NCI-H146 (cell line): ENCODE results near the gene GPR65.

Experiments used
- DNase-seq: peaks from one replicate; lab custom pipeline; 2025; lab: John Stamatoyannopoulos, UW

The GPR65 gene

GRCh38 chr14:88005050-88005481 is at the start of gene GPR65:
GPR65 (plus strand) TSS chr14:88005135; CDS start chr14:88010848, 5,713 bp downstream.
- no peak for DNase-seq

- DNase-seq: no peak
Measured at GRCh38 chr14:87955501-87955900, 49.4 kb upstream of the GPR65 start.

DNA sequence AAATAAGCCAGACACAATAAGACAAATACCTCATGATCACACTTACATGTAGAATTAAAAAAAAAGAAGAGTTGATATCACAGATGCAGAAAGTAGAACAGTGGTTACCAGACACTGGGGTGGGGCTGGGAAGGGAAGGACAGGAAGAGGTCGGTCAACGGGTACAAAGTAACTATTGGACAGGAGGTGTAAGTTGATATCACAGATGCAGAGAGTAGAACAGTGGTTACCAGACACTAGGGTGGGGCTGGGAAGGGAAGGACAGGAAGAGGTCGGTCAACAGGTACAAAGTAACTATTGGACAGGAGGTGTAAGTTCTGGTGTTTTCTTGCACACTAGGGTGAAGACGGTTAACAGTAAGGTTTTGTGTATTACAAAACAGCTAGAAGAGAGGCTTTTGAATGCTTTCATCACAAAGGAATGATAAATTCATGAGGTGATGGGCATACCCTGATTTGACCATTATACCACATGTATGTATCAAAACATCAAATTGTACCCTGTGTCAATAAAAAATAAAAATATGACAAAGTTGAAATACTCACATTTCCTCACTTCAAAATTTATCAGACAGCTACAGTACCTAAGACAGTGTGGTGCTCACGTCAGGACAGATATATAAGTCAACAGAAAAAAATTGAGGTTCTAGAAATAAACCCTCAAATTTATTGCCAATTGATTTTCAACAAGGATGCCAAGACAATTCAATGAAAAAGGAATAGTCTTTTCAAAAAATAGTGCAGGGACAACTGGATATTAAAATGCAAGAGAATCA is 44.7 kb upstream of the GPR65 start:
- DNase-seq: no peak

DNA sequence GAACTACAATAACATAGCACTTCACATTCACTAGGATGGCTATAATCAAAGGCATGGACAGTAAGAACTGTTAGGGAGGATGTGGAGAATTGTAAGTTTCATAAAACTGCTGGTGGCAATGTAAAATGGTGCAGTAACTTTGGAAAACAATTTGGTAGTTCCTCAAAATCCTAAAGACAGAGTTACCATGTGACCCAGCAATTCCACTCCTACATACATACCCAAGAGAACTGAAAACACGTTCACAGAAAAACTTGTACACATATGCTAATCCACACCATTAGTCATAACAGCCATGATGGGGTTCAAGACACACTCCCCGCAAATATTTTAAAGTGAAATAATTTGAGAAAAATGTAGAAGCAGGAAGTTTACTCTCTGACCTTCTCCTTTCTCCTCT is 43.7 kb upstream of the GPR65 start:
- DNase-seq: no peak

DNA sequence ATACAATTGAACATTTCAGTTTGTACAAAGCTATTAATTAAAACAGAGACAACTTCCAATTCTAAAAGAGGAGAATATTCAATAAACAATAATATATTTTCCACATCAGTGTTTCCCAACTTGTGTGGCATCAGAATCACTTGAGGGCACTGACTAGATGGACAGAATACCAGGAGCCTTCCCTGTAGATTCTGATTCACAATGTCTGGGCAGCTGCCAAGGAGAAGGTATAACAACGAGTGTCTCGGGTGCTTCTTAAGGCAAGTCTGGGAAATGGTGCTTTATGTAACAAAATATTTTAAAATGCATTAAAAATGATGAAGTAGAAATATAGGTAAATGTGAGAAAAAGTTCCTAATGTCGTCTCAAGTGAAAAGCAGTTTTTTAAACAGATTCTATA is 38.1 kb upstream of the GPR65 start:
- DNase-seq: no peak

- DNase-seq: no peak
Measured at GRCh38 chr14:87967496-87967895, 37.4 kb upstream of the GPR65 start.

DNA sequence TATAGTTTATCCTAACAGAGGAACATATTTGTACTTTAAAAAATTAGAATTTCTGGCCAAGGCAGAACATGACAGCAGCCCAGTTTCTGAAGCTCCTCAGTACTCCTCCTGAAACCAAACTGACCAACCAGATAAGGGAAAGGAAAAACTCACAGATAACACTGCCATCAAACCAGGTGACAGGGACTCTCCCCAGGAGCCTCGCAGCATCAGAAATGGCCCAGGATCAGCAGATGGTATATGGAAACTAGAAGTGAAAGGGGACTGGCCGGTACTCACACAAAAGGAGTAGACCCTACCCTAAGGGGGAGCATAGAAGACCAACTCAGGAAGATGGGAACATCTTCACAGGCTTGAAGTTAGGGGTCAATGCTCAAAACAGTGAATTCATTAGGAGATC is 33.9 kb upstream of the GPR65 start:
- DNase-seq: no peak

DNA sequence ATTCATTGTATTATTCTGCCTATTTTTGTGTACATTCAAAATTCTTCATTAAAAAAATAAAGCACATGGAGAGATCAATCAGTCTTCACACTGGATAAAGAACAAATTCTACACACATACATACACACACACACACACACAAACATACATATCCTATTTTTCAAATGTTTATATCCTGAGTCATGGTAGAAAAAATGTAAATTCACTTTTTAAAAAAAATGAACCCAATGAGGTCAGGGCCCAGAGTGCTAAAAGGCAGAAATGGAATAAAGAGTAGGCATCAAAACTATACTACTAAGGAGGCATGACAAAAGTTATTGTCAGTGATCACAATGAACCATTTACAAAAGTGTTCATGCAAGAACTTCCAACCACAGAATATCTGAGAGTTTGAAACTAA is 29.3 kb upstream of the GPR65 start:
- no peak for DNase-seq

DNA sequence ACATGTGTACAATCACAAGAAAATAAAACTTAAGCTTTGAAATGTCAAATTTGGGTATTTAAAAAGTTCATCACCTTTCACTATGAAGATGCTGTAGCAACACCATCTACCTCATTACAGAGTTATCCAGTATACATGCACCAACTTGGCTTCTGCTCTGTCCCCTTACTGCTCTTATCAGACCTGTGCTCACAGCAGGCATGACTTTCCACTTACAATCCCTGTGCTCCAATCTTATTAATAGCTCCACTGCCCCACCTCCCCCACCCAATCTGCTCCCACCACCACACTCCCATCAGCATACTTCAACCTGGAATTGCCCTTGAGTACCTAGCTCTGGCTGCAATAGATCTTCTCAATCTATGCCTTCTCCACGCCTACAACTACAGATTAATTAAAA is 25.2 kb upstream of the GPR65 start:
- DNase-seq: no peak

DNA sequence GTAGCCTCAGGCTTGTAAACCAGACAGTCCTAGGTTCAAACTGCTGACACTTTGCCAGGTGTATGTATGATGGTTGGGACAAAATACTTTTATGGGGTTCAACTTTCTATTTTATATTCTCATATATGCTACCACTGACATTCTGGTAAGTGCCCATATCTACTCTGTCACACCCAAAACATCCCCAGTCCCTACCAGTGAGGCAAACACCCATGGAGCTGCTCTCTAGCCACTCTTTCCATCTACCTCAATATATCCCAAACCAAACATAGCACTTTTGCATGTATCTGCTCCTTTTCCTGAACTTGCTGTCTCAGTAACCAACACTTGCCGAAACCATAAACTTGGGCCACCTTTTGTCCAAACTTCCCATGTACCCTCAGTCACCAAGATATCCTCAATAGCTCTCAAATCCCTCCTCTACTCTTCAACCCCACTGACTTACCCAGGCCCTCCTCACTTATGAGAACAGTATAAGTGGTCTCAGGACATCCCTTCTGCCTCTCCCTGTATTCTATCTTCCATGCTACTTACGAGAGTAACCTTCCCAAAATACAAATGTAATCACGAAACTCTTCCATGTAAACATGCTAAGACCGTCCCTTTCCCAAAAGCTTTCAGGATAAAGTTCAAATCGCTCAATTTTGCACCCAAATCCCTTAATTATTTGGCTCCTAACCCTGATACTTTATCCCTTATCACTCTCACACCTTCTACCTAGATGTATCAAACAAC is 15.5 kb upstream of the GPR65 start:
- DNase-seq: no peak

- DNase-seq: no peak
Measured at GRCh38 chr14:87989956-87990299, 15.0 kb upstream of the GPR65 start.

- no peak for DNase-seq
Measured at GRCh38 chr14:87990682-87991081, 14.3 kb upstream of the GPR65 start.

- peak; percentile 28 for DNase-seq
Measured at GRCh38 chr14:87992346-87992717, 12.6 kb upstream of the GPR65 start.

GRCh38 chr14:87992718-87993628 is 12.0 kb upstream of the GPR65 start, which contains the start of gene GALC:
GALC (minus strand) TSS chr14:87993182; CDS start chr14:87993164, 18 bp downstream.
- peak; percentile 90 for DNase-seq

DNA sequence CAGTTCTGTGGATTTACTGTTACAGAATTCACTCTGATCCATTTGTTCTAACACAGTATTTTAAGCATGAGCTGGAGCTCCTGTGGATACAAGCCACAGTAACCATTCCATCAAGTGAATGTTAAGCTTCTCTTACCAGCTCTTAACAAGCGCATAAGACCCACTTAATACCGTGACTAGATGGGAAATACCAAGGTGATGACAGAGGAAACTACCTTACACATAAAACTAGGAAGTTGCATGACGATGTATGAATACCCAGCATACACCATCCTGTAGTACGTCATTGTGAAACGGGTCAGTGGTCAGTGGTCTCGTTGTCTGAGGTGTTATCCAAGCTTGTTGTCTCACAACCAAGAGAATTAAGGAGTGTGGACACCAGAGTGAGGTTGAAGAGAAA is 10.0 kb upstream of the GPR65 start:
- DNase-seq: no peak

- DNase-seq: no peak
Measured at GRCh38 chr14:87995500-87996290, 9.2 kb upstream of the GPR65 start.

GRCh38 chr14:87996291-87996592 is 8.7 kb upstream of the GPR65 start:
- no peak for DNase-seq

DNA sequence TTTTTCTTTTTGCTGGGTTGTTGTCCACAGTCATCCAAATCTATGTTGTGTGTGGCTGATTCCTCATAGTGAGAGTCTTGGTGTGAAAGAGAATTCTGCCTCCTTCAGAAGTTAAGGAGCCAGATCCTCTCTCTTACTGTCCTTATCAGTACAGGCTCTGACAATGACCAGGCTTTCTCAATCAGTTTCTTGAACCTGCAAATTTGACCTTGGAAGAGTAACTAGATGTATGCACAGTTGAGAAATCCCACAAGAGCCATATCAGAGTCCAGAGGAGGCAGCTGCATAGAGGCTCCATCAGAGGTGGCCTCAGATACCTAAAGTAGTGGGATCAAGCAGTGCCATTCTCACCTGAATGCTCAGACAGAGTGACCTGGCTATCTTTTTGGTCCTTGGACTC is 6.5 kb upstream of the GPR65 start:
- DNase-seq: no peak

DNA sequence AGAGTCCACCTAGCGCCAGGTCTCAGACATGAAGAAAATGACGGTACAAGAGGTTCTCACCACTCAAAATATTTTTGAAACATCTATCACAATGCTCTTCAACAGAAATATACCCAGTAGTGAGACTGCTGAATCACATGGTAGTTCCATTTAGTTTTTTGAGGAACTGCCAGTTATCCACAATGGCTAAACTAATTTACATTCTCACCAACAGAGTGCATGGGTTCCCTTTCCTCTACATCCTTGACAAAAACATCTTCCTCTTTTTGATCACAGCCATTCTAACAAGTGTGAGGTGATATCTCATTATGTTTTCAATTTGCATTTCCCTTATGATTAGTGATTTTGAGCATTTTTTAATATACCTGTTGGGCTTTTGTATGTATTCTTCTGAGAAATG is 5.7 kb upstream of the GPR65 start:
- DNase-seq: no peak

GRCh38 chr14:88002421-88003075 is 2.4 kb upstream of the GPR65 start:
- no peak for DNase-seq

DNA sequence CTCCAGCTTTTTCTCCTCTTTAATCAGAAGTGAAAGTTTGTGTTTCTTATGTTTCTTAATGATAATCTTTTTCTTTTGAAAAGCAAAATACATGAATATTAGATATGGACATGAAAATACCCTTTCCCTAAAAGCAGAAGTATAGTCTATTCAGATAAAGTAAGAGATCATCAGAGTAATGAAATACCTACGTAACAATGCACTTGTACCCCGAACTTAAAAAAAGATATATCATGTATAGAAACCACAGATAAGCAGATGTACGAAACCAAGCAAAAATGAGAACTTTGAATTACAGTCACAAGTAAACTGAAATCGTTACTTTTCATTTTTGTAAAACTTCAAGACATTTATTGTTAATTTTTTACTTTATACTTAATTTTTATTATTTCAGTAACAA is 1.5 kb upstream of the GPR65 start:
- no peak for DNase-seq
